Measurements from ENCODE around the gene PUM2.
"Not testable (repeated sequence)": the region's sequence is repeated elsewhere in the genome, so short reads cannot be mapped to it uniquely, and the experiment has no call there.

Gene PUM2

DNA sequence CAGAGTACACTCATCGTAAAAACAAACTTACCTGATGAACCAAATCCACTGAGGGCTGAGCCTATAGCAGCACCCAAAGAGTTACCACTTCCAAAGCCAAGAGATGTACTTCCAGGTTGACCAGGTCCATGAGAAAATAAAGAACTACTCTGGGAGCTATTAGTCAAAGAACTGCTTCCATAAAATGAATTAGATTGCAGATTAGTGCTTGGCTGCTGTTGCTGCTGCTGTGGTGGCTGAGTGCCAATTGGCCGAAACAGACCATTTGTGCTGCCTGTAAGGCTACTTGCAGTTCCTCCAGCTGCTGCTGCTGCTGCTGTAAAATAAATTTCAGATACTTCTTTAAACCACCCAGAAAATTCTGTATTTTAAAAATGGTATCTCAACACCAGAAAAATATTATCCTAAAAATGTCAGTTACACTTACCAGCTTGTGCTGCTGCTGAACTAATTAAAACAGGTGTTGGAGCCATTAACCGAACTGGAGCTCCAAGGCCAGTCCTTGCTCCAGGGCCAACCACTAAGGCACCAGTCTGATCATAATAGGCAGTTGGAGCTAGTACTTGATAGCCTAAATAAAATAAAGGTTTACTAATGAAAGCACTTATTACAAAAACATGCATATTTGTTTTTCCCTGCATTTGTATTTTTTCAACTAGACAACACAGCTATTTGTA, 67.6 kb downstream of the PUM2 start:
- DNase-seq, result no peak

DNA sequence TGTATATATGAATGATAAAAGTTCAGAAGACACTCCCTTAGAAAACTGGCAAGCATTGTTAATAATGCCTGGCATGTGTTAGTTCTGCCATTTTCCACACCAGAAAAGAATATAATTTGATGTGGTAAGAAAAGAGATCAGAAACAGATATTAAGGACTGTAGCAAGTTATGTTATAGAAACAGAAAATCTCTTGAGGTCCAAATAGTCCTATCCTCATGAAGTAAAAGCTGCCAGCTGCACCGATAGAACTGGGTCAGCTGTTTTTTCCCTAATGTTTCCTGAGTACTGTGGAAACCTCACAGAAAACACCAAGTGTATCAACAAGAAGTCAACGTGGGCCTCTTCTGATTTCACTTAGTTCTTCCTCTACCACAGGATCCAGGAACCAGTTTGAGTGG, 68.8 kb downstream of the PUM2 start:
- no peak for DNase-seq

DNA sequence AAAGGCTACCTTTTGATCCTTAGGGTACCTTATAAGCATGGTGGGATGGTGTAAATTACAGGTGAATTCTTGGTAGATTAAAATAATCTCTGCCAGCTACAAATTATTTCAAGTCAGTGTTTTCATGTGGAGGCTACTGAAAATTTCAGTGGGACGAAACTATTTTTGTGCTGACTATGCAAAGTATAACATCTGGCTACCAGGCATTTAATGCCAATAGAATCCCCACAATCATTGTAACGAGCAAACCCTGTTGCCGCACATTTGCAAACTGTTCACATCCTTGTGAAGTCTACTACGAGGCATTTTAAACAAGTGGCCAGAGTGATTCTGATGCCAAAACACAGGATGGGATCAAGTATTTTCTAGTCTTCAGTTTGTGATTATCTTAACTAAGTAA, 77.6 kb downstream of the PUM2 start:
- no peak for DNase-seq

DNA sequence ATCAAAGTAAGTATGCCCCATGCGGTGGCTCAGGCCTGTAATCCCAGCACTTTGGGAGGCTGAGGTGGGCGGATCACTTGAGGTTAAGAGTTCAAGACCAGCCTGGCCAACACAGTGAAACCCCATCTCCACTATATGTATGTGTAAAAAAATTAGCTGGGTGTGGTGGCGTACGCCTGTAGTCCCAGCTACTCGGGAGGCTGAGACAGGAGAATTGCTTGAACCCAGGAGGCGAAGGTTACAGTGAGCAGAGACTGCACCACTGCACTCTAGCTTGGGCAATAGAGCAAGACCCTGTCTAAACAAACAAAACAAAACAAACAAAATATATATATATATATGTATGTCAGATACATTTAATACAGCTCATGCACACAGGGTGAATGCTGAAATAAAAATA, 82.3 kb downstream of the PUM2 start:
- not testable (repeated sequence) for DNase-seq

DNA sequence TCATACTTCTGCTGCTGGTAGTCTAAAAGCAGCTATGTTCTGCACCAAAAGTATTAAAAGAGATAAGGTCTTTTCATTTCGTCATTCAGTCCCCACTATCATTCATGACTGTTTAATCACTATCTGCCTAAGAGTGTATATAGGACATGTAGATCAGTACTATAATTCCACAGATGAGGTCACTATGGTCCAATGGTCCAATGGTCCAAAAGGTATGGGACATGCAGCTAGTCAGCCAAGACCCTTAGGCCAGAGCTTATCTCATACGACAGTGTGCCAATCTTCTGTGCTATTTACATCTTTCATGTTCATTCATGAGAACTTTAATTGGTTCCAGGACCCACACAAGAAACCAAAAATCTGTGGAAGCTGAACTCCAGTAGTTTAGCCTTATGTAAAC, 83.1 kb downstream of the PUM2 start:
- no peak for DNase-seq

DNA sequence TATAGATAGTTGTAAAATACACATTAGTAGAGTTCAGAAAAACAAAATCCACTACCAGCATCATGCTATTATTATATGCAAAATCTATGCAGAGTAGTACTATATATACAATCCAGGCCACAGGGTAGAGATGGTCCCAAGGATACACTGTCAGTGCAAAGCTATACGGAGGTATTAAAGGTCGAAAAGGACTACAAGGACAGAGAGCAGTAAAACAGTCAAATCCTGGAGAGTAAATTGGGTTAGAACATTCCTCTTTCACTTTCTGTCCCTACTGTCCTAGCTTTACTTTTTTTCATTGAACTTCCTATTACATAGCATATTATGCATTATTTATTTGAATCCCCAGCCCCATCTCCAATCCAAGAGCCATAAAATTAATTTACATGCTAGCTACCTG, 86.0 kb downstream of the PUM2 start:
- no peak for DNase-seq

DNA sequence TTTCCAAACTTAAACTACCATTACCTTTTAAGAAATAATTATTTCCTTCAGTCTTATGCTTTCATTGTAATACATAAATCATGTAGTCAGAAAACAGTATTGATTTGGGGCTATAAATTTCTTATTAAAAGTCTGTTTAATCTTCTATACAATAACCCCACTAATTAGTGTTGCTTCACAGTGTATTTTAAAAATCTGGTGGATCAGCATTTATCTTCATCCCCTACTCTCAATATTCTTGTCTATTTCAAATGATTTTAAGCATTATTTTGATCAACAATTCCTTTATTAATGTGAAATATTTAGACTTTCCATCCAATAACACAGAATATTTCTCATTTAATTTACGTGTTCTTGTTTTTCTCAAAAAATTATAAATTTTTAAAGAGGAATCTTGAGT, 93.2 kb downstream of the PUM2 start:
- no peak for DNase-seq

DNA sequence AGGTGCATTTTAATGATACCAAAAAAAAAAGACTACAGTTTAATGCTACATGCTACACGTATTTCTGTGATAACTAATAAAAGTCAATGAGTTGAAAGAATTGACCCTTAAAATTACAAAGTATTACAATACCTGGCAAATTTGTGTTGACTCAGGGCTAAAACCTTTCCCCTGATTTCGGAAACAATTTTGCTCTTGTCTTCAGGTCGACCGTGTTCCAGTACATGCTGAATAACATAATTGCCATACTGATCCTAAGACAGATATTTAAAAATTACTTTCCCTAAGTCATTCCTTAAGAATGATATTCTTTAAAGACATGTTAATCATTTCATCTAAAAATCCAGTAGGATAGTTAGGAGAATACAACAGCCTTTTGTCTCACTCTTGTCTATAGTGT, 95.9 kb downstream of the PUM2 start:
- no peak for DNase-seq

DNA sequence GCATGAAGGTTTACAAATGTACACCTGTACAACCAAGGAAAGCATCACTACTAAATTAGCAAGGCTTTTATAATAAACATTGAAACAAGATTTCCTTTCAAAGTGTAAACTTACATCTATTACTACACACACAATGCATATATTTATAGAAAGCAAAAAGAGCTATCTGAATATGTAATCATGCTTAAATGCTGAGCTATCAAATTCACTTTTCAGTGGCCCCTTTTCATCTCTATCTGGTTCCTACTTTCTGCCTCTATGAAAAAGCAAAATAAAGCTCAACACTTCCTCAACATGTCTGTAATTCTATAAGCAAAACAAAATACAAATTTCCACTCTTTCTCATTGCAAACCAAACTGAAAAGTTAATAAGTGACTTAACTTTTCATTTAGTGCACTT, 100.2 kb downstream of the PUM2 start:
- DNase-seq, result no peak

DNA sequence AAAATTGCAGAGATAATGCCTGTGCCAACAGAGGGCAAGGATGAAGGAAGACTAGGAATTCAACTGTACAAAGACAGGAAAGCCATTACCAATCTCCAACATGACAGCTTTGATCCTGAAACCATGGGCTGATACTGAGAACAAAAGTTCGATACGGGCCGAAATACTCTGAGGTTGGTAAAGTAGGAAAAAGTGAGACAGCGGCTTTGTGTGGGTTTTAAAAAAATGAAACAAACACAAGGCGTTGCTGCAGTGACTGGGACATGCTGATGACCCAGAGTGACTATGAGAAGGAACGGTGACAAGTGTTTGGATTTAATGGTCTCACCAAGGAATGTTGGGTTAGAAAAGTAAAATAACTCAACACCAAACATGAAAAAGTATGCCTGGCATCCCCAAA, 101.5 kb downstream of the PUM2 start:
- DNase-seq, result no peak

DNA sequence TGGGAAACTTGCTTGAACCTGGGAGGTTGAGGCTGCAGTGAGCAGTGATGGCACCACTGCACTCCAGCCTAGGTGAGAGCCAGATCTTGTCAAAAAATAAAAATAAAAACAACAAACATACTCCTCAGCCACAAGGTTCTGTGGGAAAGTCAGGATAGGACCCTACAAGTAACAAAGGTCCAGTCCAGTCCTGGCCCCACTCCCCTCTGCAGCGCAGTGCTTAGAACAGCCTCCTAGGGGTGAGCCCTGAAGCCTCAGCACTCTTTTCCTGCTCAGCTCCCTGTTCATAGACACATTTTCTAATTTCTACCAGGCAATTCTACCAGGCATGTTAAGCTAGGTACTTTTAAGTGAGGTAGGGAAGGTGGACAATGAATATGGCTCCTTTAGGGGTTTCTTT, 103.6 kb downstream of the PUM2 start:
- no peak for DNase-seq

DNA sequence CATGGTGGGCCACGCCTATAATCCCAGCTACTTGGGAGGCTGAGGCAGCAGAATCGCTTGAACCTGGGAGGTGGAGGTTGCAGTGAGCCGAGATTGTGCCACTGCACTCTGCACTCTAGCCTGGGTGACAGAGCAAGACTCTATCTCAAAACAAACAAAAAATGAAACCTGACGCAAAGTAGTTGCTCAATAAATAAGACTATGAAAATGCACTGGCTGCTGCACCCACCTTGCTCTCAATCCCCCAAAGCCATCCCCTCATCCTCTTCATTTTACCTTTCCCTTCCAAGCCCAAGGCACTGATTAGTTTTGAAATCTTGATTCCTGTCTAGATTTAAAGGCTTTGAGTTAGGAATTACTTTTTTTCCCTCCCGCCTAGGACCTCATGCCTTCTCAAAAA, 107.0 kb downstream of the PUM2 start:
- DNase-seq, result not testable (repeated sequence)

DNA sequence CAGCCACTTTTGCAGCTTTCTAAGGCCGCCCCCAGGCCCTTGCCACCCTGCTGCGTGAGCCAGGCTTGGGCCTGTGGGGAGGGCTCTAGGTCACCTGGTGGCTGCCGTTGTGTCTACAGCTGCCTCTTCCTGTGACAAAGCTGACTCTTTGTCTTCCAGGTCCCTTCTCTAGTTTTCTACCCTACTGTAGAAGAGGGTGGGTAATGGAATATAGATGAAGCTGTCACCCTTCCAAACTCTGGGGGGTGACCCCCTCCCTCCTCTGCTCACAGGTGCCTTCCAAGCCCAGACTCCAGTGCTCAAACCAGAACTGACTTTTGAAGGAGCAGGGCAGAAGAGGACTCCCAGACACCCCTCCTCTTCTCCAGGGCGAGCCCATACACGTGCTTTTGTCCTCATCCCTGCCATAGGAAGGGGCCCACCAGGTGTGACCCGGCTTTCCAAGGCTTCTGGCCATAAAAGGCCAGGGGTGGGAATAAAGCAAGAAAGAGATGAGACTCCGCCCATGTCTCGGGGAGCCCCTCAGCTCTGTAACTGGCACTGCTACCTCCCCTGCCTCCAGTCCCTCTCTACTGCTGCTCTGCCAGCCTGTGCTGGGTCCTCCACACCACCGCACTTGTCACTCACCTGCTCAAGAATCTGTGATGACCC, 107.8 kb downstream of the PUM2 start:
- no peak for DNase-seq

DNA sequence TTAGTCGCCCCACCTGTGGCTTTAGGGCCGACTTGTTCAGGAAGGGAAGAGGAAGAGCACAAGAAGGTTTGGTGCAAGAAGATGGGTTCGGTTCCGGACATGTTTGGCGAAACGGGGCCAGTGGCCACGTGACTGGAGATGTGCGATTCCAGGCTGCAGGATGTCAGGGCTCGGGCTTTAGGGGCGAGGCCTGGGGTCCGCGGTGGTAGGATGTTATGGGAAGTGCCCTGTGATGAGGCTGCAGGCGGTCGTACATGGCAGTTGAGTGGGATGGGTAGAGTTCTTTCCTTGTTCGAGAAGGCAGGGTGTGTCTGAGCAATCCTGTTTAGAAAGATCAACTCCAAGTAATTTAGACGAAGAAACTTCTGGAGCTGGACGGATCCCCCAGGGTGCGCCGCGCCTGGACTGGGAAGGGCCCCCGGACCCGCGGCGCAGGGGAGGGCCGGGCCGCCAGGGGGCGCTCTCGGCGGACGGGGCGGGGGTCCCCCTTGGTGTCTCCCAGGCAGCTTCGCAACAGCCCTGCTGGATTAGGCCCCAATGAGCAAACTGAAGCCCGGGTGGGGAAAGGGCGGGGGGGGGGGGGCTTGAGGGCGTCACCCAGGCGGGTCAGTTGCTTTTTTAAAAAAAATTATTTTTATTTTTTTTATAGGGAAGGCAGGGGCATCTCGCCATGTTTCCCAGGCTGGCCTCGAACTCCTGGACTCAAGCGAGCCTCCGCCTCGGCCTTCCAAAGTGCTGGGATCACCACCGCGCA, 108.5 kb downstream of the PUM2 start:
- DNase-seq, result no peak

DNA sequence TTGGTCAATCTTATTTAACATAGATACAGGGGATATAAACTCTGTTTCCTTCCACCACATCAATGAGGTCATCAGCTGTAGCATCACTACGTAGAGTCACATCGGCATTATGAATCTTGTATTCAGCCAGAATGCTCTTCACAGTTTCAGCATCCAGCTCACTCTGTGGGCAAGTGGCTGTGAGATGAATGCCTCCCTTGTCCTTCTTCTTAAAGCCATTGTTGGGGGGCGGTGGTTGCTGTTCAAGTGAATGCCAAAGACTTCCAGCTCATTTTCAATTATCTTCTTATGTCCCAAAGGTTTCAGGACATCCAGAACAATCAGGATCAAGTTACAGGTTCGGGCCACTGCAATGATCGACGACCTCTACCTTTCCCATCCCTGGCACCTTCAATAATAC, 110.4 kb downstream of the PUM2 start:
- not testable (repeated sequence) for DNase-seq

DNA sequence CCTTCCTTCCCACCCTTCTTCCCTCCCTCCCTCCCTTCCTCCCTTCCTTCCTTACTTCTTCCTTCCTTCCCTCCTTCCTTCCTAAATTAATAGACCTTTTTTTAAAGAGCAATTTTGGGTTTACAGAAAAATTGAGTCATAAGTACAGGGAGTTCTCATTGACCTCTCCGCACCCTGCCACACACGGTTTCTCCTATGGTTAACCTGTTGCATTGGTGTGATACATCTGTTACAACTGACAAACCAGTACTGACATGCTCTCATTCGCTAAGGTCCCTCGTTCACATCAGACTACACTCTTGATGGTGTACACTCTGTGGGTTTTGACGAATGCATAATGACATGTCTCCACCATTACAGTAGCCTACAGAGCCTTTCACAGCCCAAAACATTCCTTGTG, 114.1 kb downstream of the PUM2 start:
- no peak for DNase-seq

DNA sequence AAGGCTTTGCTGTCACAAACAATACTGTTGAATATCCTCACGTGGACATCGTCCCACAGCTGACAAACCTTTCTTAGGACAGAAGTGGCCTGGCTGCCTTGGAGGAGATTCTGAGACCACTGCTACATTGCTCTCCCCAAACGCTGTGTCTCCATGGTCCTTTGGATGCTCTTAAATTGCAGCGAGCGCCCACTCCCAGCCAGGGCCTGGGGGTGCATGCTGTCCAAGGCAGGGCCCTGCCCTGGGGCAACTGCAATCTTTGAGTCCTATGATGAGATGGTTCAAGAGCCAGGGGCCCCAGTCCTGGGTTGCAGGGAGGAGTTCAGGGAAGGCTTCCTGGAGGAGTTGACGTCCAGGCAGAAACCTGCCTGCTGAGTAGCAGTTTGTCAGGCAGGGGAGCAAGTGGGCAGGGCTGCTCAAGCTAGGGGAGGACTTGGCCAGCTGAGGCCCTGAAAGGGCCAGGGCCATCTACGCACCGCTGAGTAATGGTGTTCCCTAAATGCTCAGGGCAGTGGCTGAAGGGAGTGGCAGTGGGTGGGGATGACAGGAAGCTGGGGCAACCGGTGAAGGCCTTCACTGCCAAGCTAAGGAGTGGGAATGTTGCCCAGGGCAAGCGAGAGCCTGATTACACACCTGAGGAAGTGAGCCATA, 114.9 kb downstream of the PUM2 start:
- DNase-seq, result no peak

DNA sequence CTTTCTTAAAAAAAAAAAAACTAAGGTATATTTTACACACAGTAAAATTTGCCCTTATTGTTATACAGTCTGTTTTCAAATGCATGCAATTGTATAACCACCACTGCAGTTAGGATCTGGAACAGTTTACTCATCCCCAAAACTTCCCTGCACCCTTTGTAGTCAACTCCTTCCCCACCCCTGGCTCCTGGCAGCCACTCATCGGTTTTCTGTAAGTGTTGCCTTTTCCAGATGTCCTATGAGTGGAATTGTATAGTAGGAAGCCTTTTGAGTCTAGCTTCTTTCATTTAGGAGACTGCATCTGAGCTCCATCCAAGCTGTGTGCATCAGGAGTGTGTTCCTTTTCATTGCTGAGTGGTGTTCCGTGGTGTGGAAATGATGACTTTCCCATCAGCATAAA, 116.0 kb downstream of the PUM2 start:
- DNase-seq, result not testable (repeated sequence)

DNA sequence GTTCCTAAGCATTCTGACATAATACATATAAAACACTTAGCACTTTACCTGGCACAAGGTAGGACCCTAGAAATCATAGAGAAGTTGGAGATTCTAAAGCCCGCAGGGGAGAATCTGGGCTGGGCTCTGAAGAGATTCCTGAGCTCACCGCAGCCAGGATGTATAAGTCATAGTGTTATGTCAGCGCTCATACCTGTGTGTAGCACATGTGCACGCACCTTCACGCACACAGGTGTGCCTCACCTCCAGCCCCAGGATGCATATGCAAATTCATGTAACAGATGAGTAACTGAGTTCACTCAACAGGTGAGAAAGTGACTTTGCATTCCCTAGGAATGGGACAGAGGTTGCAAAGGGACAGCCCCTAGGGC, 117.8 kb downstream of the PUM2 start:
- no peak for DNase-seq

DNA sequence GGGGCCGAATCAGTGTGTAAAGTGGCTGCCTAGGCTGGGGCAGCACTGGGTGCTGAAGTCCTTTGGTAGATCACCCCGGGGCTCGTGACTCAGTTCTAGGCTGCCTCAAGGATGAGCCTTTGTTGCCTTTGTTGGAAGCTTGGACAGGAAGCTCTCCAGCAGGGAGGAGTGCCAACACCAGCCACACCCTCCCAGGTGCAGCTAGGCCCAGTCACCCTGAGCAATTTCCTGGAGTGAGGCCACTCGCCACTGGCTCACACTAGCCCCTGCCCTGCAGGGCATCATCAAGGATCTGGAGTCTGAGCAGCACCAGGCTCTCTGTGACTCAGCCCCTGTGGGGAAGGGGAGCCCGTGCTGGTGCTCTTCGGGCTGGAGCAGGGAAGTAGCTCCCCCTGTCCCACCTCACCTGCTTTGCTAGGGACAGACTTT, 119.0 kb downstream of the PUM2 start:
- peak; percentile 64 to 80 for DNase-seq

DNA sequence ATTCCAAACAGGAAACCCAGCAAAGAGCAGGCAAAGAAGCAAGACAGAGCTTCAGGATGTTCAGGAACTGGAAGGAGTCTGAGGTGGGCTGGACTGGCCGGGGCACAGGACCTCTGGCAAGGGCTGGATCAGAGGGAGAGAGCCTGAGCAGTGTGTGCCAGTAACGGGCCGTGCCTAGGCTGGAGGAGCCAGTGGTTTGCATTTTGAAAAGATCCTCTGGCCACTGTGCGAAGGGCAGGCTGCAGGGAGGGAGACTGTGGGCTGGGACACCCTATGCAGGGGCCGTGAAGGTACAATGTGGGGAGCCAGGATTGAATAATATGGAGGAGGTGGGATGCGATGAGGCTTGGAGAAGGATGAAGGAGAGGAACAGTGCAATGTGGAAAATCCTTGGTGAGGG, 119.5 kb downstream of the PUM2 start:
- no peak for DNase-seq

DNA sequence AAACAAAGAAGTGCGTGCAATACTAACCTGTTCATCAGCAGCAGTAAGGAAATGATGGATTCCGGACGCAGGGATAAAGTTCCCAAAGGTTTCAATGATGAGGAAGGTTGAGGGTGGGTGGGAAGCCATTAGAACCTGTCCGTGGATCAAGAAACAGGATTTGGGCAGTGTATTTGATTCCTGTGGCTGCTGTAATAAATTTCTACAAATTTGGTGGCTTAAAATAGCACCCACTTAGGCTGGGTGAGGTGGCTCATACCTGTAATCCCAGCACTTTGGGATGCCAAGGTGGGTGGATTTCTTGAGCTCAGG, 120.6 kb downstream of the PUM2 start:
- no peak for DNase-seq

DNA sequence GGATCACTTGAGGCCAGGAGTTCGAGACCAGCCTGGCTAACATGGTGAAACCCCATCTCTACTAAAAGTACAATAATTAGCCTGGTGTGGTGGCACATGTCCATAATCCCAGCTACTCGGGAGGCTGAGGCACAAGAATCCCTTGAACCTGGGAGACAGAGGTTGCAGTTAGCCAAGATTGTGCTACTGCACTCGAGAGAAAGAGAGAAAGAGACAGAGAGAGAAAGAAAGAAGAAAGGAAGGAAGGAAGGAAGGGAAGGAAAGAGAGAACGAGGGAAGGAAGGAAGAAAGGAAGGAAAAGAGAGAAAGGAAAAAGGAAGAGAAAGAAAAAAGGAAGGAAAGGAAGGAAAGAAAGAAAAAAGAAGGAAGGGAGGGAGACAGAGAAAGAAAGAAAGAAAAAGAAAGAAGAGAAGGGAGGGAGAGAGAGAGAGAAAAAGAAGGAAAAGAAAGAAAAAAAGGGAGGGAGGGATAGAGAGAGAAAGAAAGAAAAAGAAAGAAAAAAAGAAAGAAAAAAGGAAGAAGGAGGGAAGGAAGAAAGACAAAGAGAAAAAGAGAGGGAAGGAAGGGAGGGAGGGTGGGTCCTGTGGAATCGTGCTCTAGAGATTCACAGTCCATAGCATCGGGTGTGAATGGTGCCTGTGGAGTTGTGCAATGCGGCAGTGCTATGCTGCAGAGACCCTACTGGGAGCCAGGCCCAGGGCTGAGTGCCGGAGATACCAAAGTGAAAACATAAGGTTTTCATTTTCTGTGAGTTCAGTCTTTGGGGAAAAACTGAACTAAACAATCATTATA, 121.1 kb downstream of the PUM2 start:
- DNase-seq, result no peak

All from SW 1271 (cell line).